H9 (cell line): ENCODE measurements around the gene EXOSC10. TPM values are rescaled to one million over a fixed set of nuclear protein-coding genes. Genes with fewer than 3 reads are reported as not detected.

Experiments
- DNase-seq: peaks from one replicate; pipeline ENCODE4 v3.0.0-alpha.2; 2017
- H2AFZ ChIP-seq: one replicate; pipeline ENCODE4 v1.6.1; 2013; ENCODE audit warnings: mild to moderate bottlenecking, low read length, control low read depth, moderate library complexity
- H2AK5ac ChIP-seq: 2 replicates; pipeline ENCODE4 v1.6.1; 2013; ENCODE audit warnings: low read length, control low read depth, mixed read lengths; ENCODE audit not compliant: insufficient read length
- H2BK120ac ChIP-seq: one replicate; pipeline ENCODE4 v1.6.1; 2013; ENCODE audit warnings: low read depth, mild to moderate bottlenecking, low read length, control low read depth, inconsistent platforms; ENCODE audit not compliant: poor library complexity, severe bottlenecking
- H2BK12ac ChIP-seq: 2 replicates; pipeline ENCODE4 v1.6.1; 2013; ENCODE audit warnings: low read length, control low read depth, mixed read lengths, low read depth; ENCODE audit not compliant: insufficient read length
- H2BK15ac ChIP-seq: 2 replicates; pipeline ENCODE4 v1.6.1; 2013; ENCODE audit warnings: low read depth, low read length, control low read depth
- H2BK20ac ChIP-seq: one replicate; pipeline ENCODE4 v1.6.1; 2013; ENCODE audit warnings: low read depth, mild to moderate bottlenecking, low read length, control low read depth, inconsistent platforms; ENCODE audit not compliant: poor library complexity, severe bottlenecking
- H2BK5ac ChIP-seq: 2 replicates; pipeline ENCODE4 v1.6.1; 2013; ENCODE audit warnings: low read length, control low read depth, mixed read lengths; ENCODE audit not compliant: insufficient read length
- H3K14ac ChIP-seq: 2 replicates; pipeline ENCODE4 v1.6.1; 2013; ENCODE audit warnings: low read length, control low read depth; ENCODE audit not compliant: insufficient read depth
- H3K18ac ChIP-seq: 2 replicates; pipeline ENCODE4 v1.6.1; 2013; ENCODE audit warnings: low read depth, mild to moderate bottlenecking, mixed read lengths, low read length, control low read depth; ENCODE audit not compliant: insufficient read length
- H3K23ac ChIP-seq: 2 replicates; pipeline ENCODE4 v1.6.1; 2013; ENCODE audit warnings: low read length, control low read depth, mixed read lengths, low read depth; ENCODE audit not compliant: insufficient read length
- H3K23me2 ChIP-seq: 2 replicates; pipeline ENCODE4 v1.6.1; 2013; ENCODE audit warnings: low read depth, mild to moderate bottlenecking, mixed read lengths, low read length, control low read depth; ENCODE audit not compliant: insufficient read length, poor library complexity, severe bottlenecking
- H3K27ac ChIP-seq: 2 replicates; pipeline ENCODE4 v1.5.1; 2013; ENCODE audit warnings: low read length, control low read depth, mixed read lengths, low read depth; ENCODE audit not compliant: insufficient read length
- H3K27me3 ChIP-seq: 2 replicates; pipeline ENCODE4 v1.6.1; 2013; ENCODE audit warnings: low read length, control low read depth, inconsistent platforms; ENCODE audit not compliant: insufficient read depth
- H3K4ac ChIP-seq: 2 replicates; pipeline ENCODE4 v1.6.1; 2013; ENCODE audit warnings: low read depth, mild to moderate bottlenecking, control low read depth, inconsistent platforms, low read length, moderate library complexity
- H3K4me1 ChIP-seq: 2 replicates; pipeline ENCODE4 v1.6.1; 2013; ENCODE audit warnings: low read length, control low read depth, inconsistent platforms; ENCODE audit not compliant: insufficient read depth
- H3K4me2 ChIP-seq: 2 replicates; pipeline ENCODE4 v1.6.1; 2013; ENCODE audit warnings: low read length, control low read depth, mixed read lengths; ENCODE audit not compliant: insufficient read length, insufficient read depth
- H3K56ac ChIP-seq: 2 replicates; pipeline ENCODE4 v1.6.1; 2013; ENCODE audit warnings: low read depth, mild to moderate bottlenecking, mixed read lengths, low read length, control low read depth; ENCODE audit not compliant: insufficient read length
- H3K79me1 ChIP-seq: 2 replicates; pipeline ENCODE4 v1.6.1; 2013; ENCODE audit warnings: low read depth, mild to moderate bottlenecking, moderate library complexity, low read length, control low read depth, inconsistent platforms; ENCODE audit not compliant: insufficient read depth, poor library complexity, severe bottlenecking
- H3K79me2 ChIP-seq: 2 replicates; pipeline ENCODE4 v1.6.1; 2013; ENCODE audit warnings: low read length, control low read depth, inconsistent platforms; ENCODE audit not compliant: insufficient read depth
- H3K9ac ChIP-seq: 2 replicates; pipeline ENCODE4 v1.6.1; 2013; ENCODE audit warnings: low read length, control low read depth, mixed read lengths; ENCODE audit not compliant: insufficient read length; ENCODE audit errors: extremely low read depth
- H3K9me3 ChIP-seq: one replicate; pipeline ENCODE4 v1.6.1; 2013; ENCODE audit warnings: low read depth, low read length, inconsistent platforms; ENCODE audit not compliant: control insufficient read depth
- H3T11ph ChIP-seq: one replicate; pipeline ENCODE4 v1.6.1; 2013; ENCODE audit warnings: mild to moderate bottlenecking, low read length, control low read depth, inconsistent platforms
- H4K20me1 ChIP-seq: one replicate; pipeline ENCODE4 v1.6.1; 2013; ENCODE audit not compliant: control insufficient read depth, insufficient read length, insufficient read depth
- H4K5ac ChIP-seq: 2 replicates; pipeline ENCODE4 v1.6.1; 2013; ENCODE audit warnings: low read depth, mild to moderate bottlenecking, mixed read lengths, low read length, control low read depth; ENCODE audit not compliant: insufficient read length
- H4K8ac ChIP-seq: replicated peaks from 2 replicates; pipeline ENCODE4 v1.6.1; 2013; ENCODE audit warnings: low read length, control low read depth, mixed read lengths, low read depth; ENCODE audit not compliant: insufficient read length
- H4K91ac ChIP-seq: 2 replicates; pipeline ENCODE4 v1.6.1; 2013; ENCODE audit warnings: low read depth, mild to moderate bottlenecking, moderate library complexity, mixed read lengths, low read length, control low read depth; ENCODE audit not compliant: insufficient read length
- H3K27ac Mint-ChIP-seq, 3 experiments: 2 replicates in 2 of 3; 3 replicates in 1 of 3; pipeline ENCODE4 v1.8.0; 2020 to 2021; ENCODE audit warnings: mixed read lengths in 3 of 3, mild to moderate bottlenecking in 1 of 3, moderate library complexity in 1 of 3
- H3K27me3 Mint-ChIP-seq: 2 replicates; pipeline ENCODE4 v1.8.0; 2021; ENCODE audit warnings: low read depth, mild to moderate bottlenecking, moderate library complexity, mixed read lengths
- H3K36me3 Mint-ChIP-seq, 3 experiments: 2 replicates in 2 of 3; 3 replicates in 1 of 3; pipeline ENCODE4 v1.8.0; 2020 to 2021; ENCODE audit warnings: low read depth in 3 of 3, mixed read lengths in 3 of 3; ENCODE audit not compliant: insufficient read depth in 1 of 3
- H3K4me1 Mint-ChIP-seq, 2 experiments: 2 replicates each; pipeline ENCODE4 v1.8.0; 2020; ENCODE audit warnings: mixed read lengths in 2 of 2
- H3K4me3 Mint-ChIP-seq, 2 experiments: 2 replicates in 1 of 2; 3 replicates in 1 of 2; pipeline ENCODE4 v1.8.0; 2020 to 2021; ENCODE audit warnings: mild to moderate bottlenecking in 2 of 2, mixed read lengths in 2 of 2, moderate library complexity in 1 of 2
- H3K9me3 Mint-ChIP-seq, 2 experiments: 2 replicates in 1 of 2; 3 replicates in 1 of 2; pipeline ENCODE4 v1.8.0; 2020; ENCODE audit warnings: mild to moderate bottlenecking in 2 of 2, mixed read lengths in 2 of 2, moderate library complexity in 1 of 2
- WGBS: extraction: QIAGEN DNeasy Blood & Tissue Kit; methylation state at CpG from one replicate; pipeline ENCODE4 v1.1.7; 2013; ENCODE audit warnings: missing lambda C conversion rate, low lambda C conversion rate, mixed read lengths; ENCODE audit not compliant: insufficient read length; ENCODE audit errors: extremely low coverage; 5-methylcytosine and 5-hydroxymethylcytosine counted together
- long read RNA-seq: library from polyadenylated mRNA; unstranded; transcript quantifications from one replicate; pipeline ENCODE4 v2.0.0, GENCODE V29; 2020
- total RNA-seq: library from RNA; stranded (reverse); gene quantifications from 2 replicates; pipeline ENCODE4 v1.2.1, GENCODE V29; 2021
- TF ChIP-seq, protein P1 (sequence below): fragments of 200-600 bp; sonication (generic); conservative IDR thresholded peaks from 3 replicates; pipeline ENCODE4 v1.8.0; 2021; ENCODE audit warnings: antibody characterized with exemption, mild to moderate bottlenecking

The EXOSC10 gene
- 83.4 and 89.0 TPM in 2 replicates for total RNA-seq
- long read RNA-seq, transcript EXOSC10-202 (25 exons, 2,808 nt): major isoform, 193 of 315 reads
- long read RNA-seq, partial matches to known transcripts: 62 of 315 reads
- long read RNA-seq, other reads (novel, unspliced or antisense): 56 of 315 reads

DNA sequence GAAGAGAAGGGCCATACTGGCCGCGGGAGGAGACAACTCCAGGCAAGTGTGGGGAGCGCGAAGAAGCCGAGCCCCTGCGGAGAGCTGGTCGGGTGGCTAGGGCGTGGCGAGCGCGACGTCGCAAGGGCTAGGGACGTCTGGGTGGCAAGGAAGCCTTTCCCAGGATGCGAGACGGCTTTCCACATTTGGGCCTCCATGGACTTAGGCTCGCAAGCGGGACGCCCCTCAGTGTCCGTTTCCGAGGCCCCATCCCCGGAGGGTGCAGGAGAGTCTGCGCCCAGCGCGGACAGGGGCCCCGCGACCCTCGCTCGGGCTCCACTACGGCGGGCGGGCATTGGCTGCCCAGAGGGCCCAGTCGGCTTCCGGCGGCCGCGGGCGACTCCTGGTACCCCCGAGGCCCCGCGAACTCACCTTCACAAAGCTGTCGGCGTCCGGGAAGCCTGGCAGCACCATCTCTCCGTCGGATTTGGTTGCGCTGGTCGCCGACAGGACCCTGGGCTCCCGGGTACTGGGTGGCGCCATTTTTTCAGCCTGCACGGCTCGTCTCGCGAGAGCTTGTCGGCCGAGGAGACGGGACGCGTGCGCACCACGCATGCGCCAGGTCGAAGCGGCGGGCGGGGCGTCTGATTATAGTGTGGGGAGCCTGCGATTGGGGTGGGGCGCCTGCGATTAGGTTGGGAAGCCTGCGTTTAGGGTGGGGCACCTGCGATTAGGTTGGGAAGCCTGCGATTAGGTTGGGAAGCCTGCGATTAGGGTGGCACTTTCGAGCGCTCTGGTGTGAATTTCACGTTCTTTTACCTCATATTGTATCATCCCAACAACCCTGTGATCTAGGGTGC lies at the start of gene EXOSC10:
TSS of gene EXOSC10 (minus strand) at position 560 of the 839 bp plus-strand sequence. CDS start at position 522, 38 bp downstream.
- H3K4me1 ChIP-seq: no peaks in the 10 kb centered on the region
- no peak within 1 kb of the TSS for H2BK120ac ChIP-seq
- H3K4me2 ChIP-seq: peak within 1 kb of the TSS; percentile 50
- peak; percentile 94 for DNase-seq
- peak within 1 kb of the TSS; percentile 82 for H3K9ac ChIP-seq
- no peak within 1 kb of the TSS for H2BK5ac ChIP-seq
- H4K8ac ChIP-seq: no peak within 1 kb of the TSS
- TF ChIP-seq, protein P1, sequence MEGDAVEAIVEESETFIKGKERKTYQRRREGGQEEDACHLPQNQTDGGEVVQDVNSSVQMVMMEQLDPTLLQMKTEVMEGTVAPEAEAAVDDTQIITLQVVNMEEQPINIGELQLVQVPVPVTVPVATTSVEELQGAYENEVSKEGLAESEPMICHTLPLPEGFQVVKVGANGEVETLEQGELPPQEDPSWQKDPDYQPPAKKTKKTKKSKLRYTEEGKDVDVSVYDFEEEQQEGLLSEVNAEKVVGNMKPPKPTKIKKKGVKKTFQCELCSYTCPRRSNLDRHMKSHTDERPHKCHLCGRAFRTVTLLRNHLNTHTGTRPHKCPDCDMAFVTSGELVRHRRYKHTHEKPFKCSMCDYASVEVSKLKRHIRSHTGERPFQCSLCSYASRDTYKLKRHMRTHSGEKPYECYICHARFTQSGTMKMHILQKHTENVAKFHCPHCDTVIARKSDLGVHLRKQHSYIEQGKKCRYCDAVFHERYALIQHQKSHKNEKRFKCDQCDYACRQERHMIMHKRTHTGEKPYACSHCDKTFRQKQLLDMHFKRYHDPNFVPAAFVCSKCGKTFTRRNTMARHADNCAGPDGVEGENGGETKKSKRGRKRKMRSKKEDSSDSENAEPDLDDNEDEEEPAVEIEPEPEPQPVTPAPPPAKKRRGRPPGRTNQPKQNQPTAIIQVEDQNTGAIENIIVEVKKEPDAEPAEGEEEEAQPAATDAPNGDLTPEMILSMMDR: no peak
- H3K27me3 Mint-ChIP-seq: no peaks in the 10 kb centered on the region
- no peaks in the 10 kb centered on the region for H3K79me1 ChIP-seq
- H3K4me3 Mint-ChIP-seq: peak within 1 kb of the TSS; percentile 94 to 96
- no peak within 1 kb of the TSS for H3K27ac ChIP-seq
- no peak within 1 kb of the TSS for H2BK15ac ChIP-seq
- no peak within 1 kb of the TSS for H3K23ac ChIP-seq
- WGBS: no CpG with 5 or more reads among the region's 78 CpGs
- H3T11ph ChIP-seq: no peak within 1 kb of the TSS
- H4K91ac ChIP-seq: no peak within 1 kb of the TSS
- no peak within 1 kb of the TSS for H2BK12ac ChIP-seq
- no peaks in the 10 kb centered on the region for H3K9me3 ChIP-seq
- H4K5ac ChIP-seq: no peak within 1 kb of the TSS
- no peak within 1 kb of the TSS for H2AK5ac ChIP-seq
- H2AFZ ChIP-seq: peak within 1 kb of the TSS; percentile 44
- peaks cover 9 to 37% (median 33%) of the 10 kb centered on the region in 3 experiments; a peak in 6 of 7 replicates for H3K36me3 Mint-ChIP-seq
- no peaks in the 10 kb centered on the region for H3K27me3 ChIP-seq
- no peaks in the 10 kb centered on the region for H3K23me2 ChIP-seq
- no peak within 1 kb of the TSS for H2BK20ac ChIP-seq
- H4K20me1 ChIP-seq: no peaks in the 10 kb centered on the region
- H3K14ac ChIP-seq: peak within 1 kb of the TSS; percentile 88
- peaks cover 3 to 4% of the 10 kb centered on the region in 2 experiments; a peak in 3 of 4 replicates for H3K4me1 Mint-ChIP-seq
- no peaks in the 10 kb centered on the region for H3K9me3 Mint-ChIP-seq
- H3K18ac ChIP-seq: peak within 1 kb of the TSS; percentile 76
- H3K27ac Mint-ChIP-seq: peak within 1 kb of the TSS; percentile 90 to 99 (median 97)
- H3K79me2 ChIP-seq: no peaks in the 10 kb centered on the region
- H3K56ac ChIP-seq: no peak within 1 kb of the TSS
- H3K4ac ChIP-seq: no peak within 1 kb of the TSS
